ENCODE results near the gene PTPRN2. TPM values are rescaled to one million over a fixed set of nuclear protein-coding genes. Genes with fewer than 3 reads are reported as not detected.

Gene PTPRN2
- total and polyA plus RNA-seq, 9 of the 15 experiments (the other 6 are each of a cell fraction or from before 2014, with no cell fraction given) = not detected

GRCh38 chr7:157603716-157604115 is 983.9 kb downstream of the PTPRN2 start (continued):
- TF ChIP-seq ARID4B (CRISPR knock-in tag; IDR thresholded peaks at IDR 0.05) = no peak
- TF ChIP-seq ZBTB8A (IDR thresholded peaks at IDR 0.05; ENCODE audit: partially characterized antibody) = no peak
- no peak for TF ChIP-seq SMARCC2 (IDR thresholded peaks at IDR 0.05; ENCODE audit: low read depth)
- TF ChIP-seq ZNF639 (CRISPR knock-in tag; conservative IDR thresholded peaks at IDR 0.05 in 1 of 2, IDR thresholded peaks at IDR 0.05 in 1 of 2) = no peak
- no peak for TF ChIP-seq TFAM (CRISPR knock-in tag; conservative IDR thresholded peaks at IDR 0.05)
